Peyer's patch (tissue), 4 donors: ENCODE data around the gene IRF2. TPM values are rescaled to one million over a fixed set of nuclear protein-coding genes. Genes with fewer than 3 reads are reported as not detected.

ENCODE experiments used
- DNase-seq, 3 donors: peaks; one replicate each; pipeline ENCODE4 v3.0.0-alpha.2; 2017 to 2019
- H3K27ac ChIP-seq, 4 donors: fragments of 200-600 bp; sonication (generic); one replicate each; pipeline ENCODE4 v1.5.1; 2016 to 2019
- H3K27me3 ChIP-seq, 2 donors: fragments of 200-600 bp; sonication (generic); one replicate each; pipeline ENCODE4 v1.5.1; 2019
- H3K36me3 ChIP-seq, 3 donors: fragments of 200-600 bp; sonication (generic); one replicate each; pipeline ENCODE4 v1.5.1; 2016 to 2019
- H3K4me1 ChIP-seq, 4 donors: fragments of 200-600 bp; sonication (generic); one replicate each; pipeline ENCODE4 v1.5.1; 2016 to 2019
- H3K4me3 ChIP-seq, 4 donors: fragments of 200-600 bp; sonication (generic); 1 replicate in 3 of 4; 2 replicates in 1 of 4; pipeline ENCODE4 v1.5.1; 2016 to 2019; ENCODE audit warnings: mild to moderate bottlenecking in 1 of 4
- H3K9me3 ChIP-seq, 4 donors: fragments of 200-600 bp; sonication (generic); one replicate each; pipeline ENCODE4 v1.5.1; 2016 to 2019; ENCODE audit warnings: mild to moderate bottlenecking in 1 of 4
- CTCF ChIP-seq, 6 experiments: fragments of 450-650 bp in 4 of 6; fragments of 200-600 bp in 2 of 6; sonication (generic) in 1 of 6; IDR thresholded peaks; one replicate each; pipeline ENCODE4 v1.5.1; 2017 to 2019; ENCODE audit warnings: antibody characterized with exemption in 6 of 6, mild to moderate bottlenecking in 3 of 6, moderate library complexity in 1 of 6
- POLR2A ChIP-seq, 2 donors: fragments of 450-650 bp; IDR thresholded peaks; one replicate each; pipeline ENCODE4 v1.5.1; 2017; ENCODE audit warnings: antibody characterized with exemption in 2 of 2, mild to moderate bottlenecking in 2 of 2, moderate library complexity in 2 of 2
- total RNA-seq, 4 donors: library from RNA; depleted of rRNA; stranded (reverse); fragments of >200 nt; gene quantifications; one replicate each; pipeline ENCODE4 v1.1.0, GENCODE V29; 2016

The IRF2 gene
- total RNA-seq, 4 donors from 2014 or later, result 28.0 to 42.8 (median 39.2) TPM

- Histone ChIP-seq H3K4me3 (no peak overlapping the region), H3K27me3 (no peaks in the 10 kb centered on the region), H3K4me1 (peaks cover 0 to 9% (median 4%) of the 10 kb centered on the region in 4 donors), H3K27ac (no peak overlapping the region), H3K36me3 (no peaks in the 10 kb centered on the region), H3K9me3 (no peaks in the 10 kb centered on the region)
- TF ChIP-seq CTCF (IDR thresholded peaks at IDR 0.05), result no peak
- TF ChIP-seq POLR2A (IDR thresholded peaks at IDR 0.05), result no peak
- no peak for DNase-seq
Measured at GRCh38 chr4:184434501-184435066, 39.8 kb downstream of the IRF2 start.

- H3K36me3 ChIP-seq, result no peaks in the 10 kb centered on the region
- no peaks in the 10 kb centered on the region for H3K9me3 ChIP-seq
- H3K4me1 ChIP-seq, result peaks cover 0 to 9% (median 4%) of the 10 kb centered on the region in 4 donors
- DNase-seq, result no peak
- no peaks in the 10 kb centered on the region for H3K27me3 ChIP-seq
- no peak overlapping the region for H3K27ac ChIP-seq
- TF ChIP-seq POLR2A (IDR thresholded peaks at IDR 0.05) (no peak), CTCF (IDR thresholded peaks at IDR 0.05) (no peak)
- H3K4me3 ChIP-seq, result no peak overlapping the region
Measured at GRCh38 chr4:184434021-184434420, 40.3 kb downstream of the IRF2 start.

GRCh38 chr4:184433258-184433892 lies 41.0 kb downstream of the IRF2 start:
- no peak for DNase-seq
- no peak overlapping the region for H3K27ac ChIP-seq
- no peak for TF ChIP-seq CTCF (IDR thresholded peaks at IDR 0.05)
- no peak overlapping the region for H3K4me3 ChIP-seq
- peaks cover 0 to 3% (median 0%) of the 10 kb centered on the region in 3 donors for H3K36me3 ChIP-seq
- H3K27me3 ChIP-seq, result no peaks in the 10 kb centered on the region
- H3K9me3 ChIP-seq, result no peaks in the 10 kb centered on the region
- H3K4me1 ChIP-seq, result peaks cover 0 to 6% (median 2%) of the 10 kb centered on the region in 4 donors

- Histone ChIP-seq H3K4me1 (no peaks in the 10 kb centered on the region), H3K36me3 (peaks cover 0 to 13% (median 0%) of the 10 kb centered on the region in 3 donors), H3K27ac (no peak overlapping the region), H3K9me3 (no peaks in the 10 kb centered on the region), H3K27me3 (no peaks in the 10 kb centered on the region), H3K4me3 (no peak overlapping the region)
- DNase-seq, result no peak
- no peak for TF ChIP-seq POLR2A (IDR thresholded peaks at IDR 0.05)
- no peak for TF ChIP-seq CTCF (IDR thresholded peaks at IDR 0.05)
Measured at GRCh38 chr4:184432127-184432922, 42.0 kb downstream of the IRF2 start.

- H3K27me3 ChIP-seq, result no peaks in the 10 kb centered on the region
- no peak overlapping the region for H3K27ac ChIP-seq
- TF ChIP-seq POLR2A (IDR thresholded peaks at IDR 0.05) (no peak), CTCF (IDR thresholded peaks at IDR 0.05) (no peak)
- DNase-seq, result no peak
- H3K36me3 ChIP-seq, result peaks cover 0 to 33% (median 0%) of the 10 kb centered on the region in 3 donors
- peaks cover 0 to 7% (median 0%) of the 10 kb centered on the region in 4 donors for H3K4me1 ChIP-seq
- no peaks in the 10 kb centered on the region for H3K9me3 ChIP-seq
- H3K4me3 ChIP-seq, result no peak overlapping the region
Measured at GRCh38 chr4:184430163-184430562, 44.2 kb downstream of the IRF2 start.
